ENCODE data around the gene HTRA1. TPM values are rescaled to one million over a fixed set of nuclear protein-coding genes. Genes with fewer than 3 reads are reported as not detected.

HTRA1 gene
- total RNA-seq, 6 experiments from 2014 or later: 55.0 to 67.2 (median 61.9) TPM

DNA sequence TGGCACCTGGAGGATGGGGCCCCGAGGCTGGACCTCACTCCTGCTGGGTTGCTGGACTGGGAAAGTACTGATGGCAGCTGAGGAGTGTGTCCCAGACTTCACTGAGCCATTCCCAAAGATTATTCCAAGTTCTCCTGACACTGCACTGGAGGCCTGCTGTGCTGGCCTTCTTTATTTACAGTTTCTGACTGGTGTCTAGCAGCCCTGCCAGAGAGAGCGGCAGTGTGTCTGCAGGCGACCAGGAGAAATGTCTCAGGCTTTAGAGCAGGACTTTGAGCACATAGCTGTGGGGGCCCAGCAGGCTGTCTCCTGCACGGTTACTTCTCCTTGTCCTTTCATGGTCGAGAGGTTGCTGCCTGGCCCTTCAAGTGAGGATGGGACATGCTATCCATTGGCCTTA, 16.1 kb downstream of the HTRA1 start:
- H3K4me3 Mint-ChIP-seq: no peak overlapping the region
- TF ChIP-seq, protein P1, sequence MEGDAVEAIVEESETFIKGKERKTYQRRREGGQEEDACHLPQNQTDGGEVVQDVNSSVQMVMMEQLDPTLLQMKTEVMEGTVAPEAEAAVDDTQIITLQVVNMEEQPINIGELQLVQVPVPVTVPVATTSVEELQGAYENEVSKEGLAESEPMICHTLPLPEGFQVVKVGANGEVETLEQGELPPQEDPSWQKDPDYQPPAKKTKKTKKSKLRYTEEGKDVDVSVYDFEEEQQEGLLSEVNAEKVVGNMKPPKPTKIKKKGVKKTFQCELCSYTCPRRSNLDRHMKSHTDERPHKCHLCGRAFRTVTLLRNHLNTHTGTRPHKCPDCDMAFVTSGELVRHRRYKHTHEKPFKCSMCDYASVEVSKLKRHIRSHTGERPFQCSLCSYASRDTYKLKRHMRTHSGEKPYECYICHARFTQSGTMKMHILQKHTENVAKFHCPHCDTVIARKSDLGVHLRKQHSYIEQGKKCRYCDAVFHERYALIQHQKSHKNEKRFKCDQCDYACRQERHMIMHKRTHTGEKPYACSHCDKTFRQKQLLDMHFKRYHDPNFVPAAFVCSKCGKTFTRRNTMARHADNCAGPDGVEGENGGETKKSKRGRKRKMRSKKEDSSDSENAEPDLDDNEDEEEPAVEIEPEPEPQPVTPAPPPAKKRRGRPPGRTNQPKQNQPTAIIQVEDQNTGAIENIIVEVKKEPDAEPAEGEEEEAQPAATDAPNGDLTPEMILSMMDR (IDR thresholded peaks at IDR 0.05): no peak
- H3K4me1 Mint-ChIP-seq (ENCODE audit: low read depth): no peaks in the 10 kb centered on the region
- peaks cover 10% of the 10 kb centered on the region for H3K27me3 Mint-ChIP-seq (ENCODE audit: insufficient read depth)
- H3K27ac Mint-ChIP-seq: no peak overlapping the region
- no peaks in the 10 kb centered on the region for H3K9me3 Mint-ChIP-seq
- peaks cover 7% of the 10 kb centered on the region for H3K36me3 Mint-ChIP-seq (ENCODE audit: low read depth)
- DNase-seq: no peak

DNA sequence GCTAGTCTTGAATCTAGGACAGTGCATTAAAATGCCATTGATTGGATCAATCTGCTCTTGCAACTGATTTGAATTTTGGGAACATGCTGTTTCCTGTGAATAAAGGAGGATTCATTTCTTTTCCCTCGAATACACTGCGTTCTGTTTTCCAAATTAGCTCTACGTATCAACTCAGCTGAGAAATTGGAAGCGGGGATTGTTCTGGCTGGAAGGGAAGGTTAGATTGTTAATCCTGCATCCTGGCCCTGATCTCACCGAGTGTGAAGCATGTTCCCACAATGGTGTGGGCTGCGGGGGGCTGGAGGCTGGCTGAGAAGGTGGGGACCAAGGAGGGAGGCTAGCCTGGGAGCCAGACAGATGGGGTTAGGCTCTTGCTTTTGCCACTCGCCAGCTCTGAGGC, 17.6 kb downstream of the HTRA1 start:
- Mint-ChIP-seq H3K4me3 (no peak overlapping the region), H3K27ac (no peak overlapping the region), H3K4me1 (ENCODE audit: low read depth) (no peaks in the 10 kb centered on the region), H3K27me3 (ENCODE audit: insufficient read depth) (peaks cover 9% of the 10 kb centered on the region), H3K9me3 (no peaks in the 10 kb centered on the region), H3K36me3 (ENCODE audit: low read depth) (peaks cover 7% of the 10 kb centered on the region)
- no peak for DNase-seq
- TF ChIP-seq, protein P1 (IDR thresholded peaks at IDR 0.05): no peak

DNA sequence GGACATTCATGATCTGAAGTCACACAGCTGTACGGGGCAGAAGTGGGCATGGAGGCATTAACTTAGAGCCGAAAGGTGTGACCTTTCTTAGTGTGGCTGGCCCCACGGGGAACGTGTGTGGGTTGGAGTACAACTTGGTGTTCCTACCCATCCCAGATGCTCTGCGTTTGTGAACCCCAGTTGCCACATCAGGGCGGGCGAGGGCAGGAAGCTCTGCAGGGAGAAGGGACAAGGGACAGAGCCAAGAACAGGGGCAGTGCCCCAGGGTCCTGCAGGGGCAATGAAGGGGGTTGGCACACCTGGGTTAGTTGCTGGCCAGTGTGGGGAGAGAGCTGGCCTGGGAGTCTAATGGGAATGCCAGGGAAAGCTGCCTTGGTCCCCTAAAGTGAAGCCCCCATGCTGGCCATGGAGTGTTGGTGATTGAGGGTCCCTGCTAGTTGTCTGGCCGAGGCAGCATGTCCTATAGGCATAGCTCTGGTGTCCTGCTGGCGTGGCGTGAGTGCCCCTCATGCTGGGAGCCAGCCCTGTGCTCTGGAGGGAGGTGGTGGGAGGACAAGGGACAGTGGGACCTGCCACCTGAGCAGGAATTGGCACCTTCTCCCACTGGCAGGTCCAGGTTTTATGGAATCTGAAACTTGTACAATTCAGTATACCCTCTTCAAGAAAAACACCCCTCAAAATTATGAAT, 18.9 kb downstream of the HTRA1 start:
- Mint-ChIP-seq H3K27me3 (ENCODE audit: insufficient read depth) (peaks cover 5% of the 10 kb centered on the region), H3K27ac (no peak overlapping the region), H3K9me3 (no peaks in the 10 kb centered on the region), H3K4me1 (ENCODE audit: low read depth) (peaks cover under 1% of the 10 kb centered on the region; the same call in 1 of the 2 replicates), H3K4me3 (no peak overlapping the region), H3K36me3 (ENCODE audit: low read depth) (peaks cover 7% of the 10 kb centered on the region)
- DNase-seq: no peak
- TF ChIP-seq, protein P1 (IDR thresholded peaks at IDR 0.05): no peak

DNA sequence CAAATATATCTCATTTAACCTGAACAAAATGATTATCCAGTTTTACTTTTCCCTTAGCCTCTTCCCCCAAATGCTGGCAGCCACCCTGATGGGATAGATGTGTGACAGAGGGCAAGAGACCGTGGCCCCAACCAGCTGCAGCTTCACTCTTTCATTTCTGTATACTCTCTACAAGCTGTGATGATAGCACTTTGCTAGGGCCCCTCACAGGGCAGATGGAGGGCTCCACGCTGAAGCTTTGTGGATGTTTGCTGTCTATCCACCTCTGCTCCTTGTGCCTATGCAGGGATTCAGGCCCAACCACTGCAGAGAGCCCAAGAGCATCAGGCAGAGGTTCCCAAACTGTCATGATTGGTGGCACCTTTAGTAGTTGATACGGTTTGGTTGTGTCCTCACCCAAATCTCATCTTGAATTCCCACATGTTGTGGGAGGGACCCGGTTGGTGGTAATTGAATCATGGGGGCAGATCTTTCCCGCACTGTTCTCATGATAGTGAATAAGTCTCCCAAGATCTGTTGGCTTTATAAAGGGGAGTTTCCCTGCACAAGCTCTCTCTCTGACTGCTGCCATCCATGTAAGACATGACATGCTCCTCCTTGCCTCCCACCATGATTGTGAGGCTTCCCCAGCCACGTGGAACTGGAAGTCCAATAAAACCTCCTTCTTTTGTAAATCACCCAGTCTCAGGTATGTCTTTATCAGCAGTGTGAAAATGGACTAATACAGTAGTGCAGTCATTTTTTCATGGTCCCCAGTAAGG, 20.1 kb downstream of the HTRA1 start:
- Mint-ChIP-seq H3K36me3 (ENCODE audit: low read depth) (peaks cover 12% of the 10 kb centered on the region), H3K9me3 (no peaks in the 10 kb centered on the region), H3K27me3 (ENCODE audit: insufficient read depth) (peaks cover 5% of the 10 kb centered on the region), H3K4me3 (no peak overlapping the region), H3K4me1 (ENCODE audit: low read depth) (peaks cover 5% of the 10 kb centered on the region; the same call in 1 of the 2 replicates), H3K27ac (no peak overlapping the region)
- TF ChIP-seq, protein P1 (IDR thresholded peaks at IDR 0.05): no peak
- DNase-seq: no peak

DNA sequence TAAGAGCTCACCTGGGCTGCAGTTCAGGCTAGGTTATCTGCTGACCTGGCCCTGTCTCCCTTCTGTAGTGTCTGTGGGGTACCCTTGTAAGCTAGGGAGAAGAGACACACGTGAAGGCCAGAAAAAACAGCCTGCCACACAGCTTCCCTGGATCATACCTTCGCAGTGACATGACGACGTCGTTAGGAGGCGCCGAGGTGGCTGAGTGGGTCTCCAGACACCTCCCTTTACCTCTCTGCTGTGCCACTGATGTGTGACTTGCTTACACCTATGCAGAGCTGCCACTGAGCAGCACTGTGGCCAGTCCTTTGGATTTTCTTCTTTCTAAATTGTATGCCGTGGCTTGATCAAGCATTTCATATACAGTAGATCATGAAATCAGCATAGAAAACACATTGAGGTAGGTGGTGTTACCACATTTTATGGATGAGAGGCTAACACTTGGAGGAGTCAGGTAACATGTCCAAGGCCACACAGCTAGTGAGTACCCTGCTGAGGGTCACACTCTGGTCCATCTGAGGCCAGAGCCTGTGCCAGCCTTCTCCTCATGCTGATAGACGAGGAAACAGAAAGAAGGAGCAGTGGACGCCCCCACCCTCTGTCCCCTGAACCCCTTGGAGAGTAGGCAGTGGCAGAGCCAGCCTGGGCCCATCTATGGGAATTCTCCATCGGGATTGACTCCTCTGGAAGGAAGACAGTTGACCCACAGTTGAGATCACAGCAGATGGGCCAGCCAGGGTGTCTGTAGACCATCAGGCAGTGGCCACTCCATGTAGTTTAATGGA, 23.1 kb downstream of the HTRA1 start:
- Mint-ChIP-seq H3K36me3 (ENCODE audit: low read depth) (peaks cover 12% of the 10 kb centered on the region), H3K4me3 (no peak overlapping the region), H3K27ac (no peak overlapping the region), H3K9me3 (no peaks in the 10 kb centered on the region), H3K27me3 (ENCODE audit: insufficient read depth) (no peaks in the 10 kb centered on the region; the same call in 1 of the 2 replicates), H3K4me1 (ENCODE audit: low read depth) (peaks cover 5% of the 10 kb centered on the region; the same call in 1 of the 2 replicates)
- TF ChIP-seq, protein P1 (IDR thresholded peaks at IDR 0.05): no peak
- DNase-seq: no peak
